Spleen (tissue), 11 donors: ENCODE measurements around the gene ICAM5. TPM values are rescaled to one million over a fixed set of nuclear protein-coding genes. Genes with fewer than 3 reads are reported as not detected.
A peak's percentile ranks its signal among the peaks of the same experiment; 100 is the strongest.

Experiments
- DNase-seq: peaks from one replicate; pipeline ENCODE4 v3.0.0-alpha.2; 2020
- H3K27ac ChIP-seq, 8 donors: fragments of 200-600 bp; sonication (generic) in 7 of 8; 1 replicate in 4 of 8; 2 replicates in 4 of 8; pipeline versions ENCODE4 v1.5.0 to v1.8.0; 2016 to 2021; ENCODE audit warnings: inconsistent platforms in 4 of 8, mild to moderate bottlenecking in 4 of 8, moderate library complexity in 1 of 8
- H3K27me3 ChIP-seq, 7 donors: fragments of 200-600 bp; sonication (generic) in 6 of 7; replicated peaks in 1 of 7; 1 replicate in 4 of 7; 2 replicates in 3 of 7; pipeline versions ENCODE4 v1.5.0 to v1.8.0; 2016 to 2021; ENCODE audit warnings: inconsistent platforms in 3 of 7, mild to moderate bottlenecking in 1 of 7
- H3K36me3 ChIP-seq, 6 donors: fragments of 200-600 bp; sonication (generic) in 5 of 6; 1 replicate in 4 of 6; 2 replicates in 2 of 6; pipeline versions ENCODE4 v1.5.0 to v1.8.0; 2016 to 2021; ENCODE audit warnings: inconsistent platforms in 2 of 6
- H3K4me1 ChIP-seq, 6 donors: fragments of 200-600 bp; sonication (generic) in 5 of 6; 1 replicate in 3 of 6; 2 replicates in 3 of 6; pipeline versions ENCODE4 v1.5.0 to v1.8.0; 2016 to 2021; ENCODE audit warnings: inconsistent platforms in 3 of 6
- H3K4me3 ChIP-seq, 8 donors: fragments of 200-600 bp; sonication (generic) in 7 of 8; 1 replicate in 4 of 8; 2 replicates in 4 of 8; pipeline versions ENCODE4 v1.5.0 to v1.8.0; 2016 to 2021; ENCODE audit warnings: inconsistent platforms in 4 of 8, mild to moderate bottlenecking in 4 of 8, moderate library complexity in 2 of 8
- H3K9me3 ChIP-seq, 8 donors: fragments of 200-600 bp; sonication (generic) in 7 of 8; 1 replicate in 4 of 8; 2 replicates in 4 of 8; pipeline versions ENCODE4 v1.5.0 to v1.8.0; 2016 to 2021; ENCODE audit warnings: inconsistent platforms in 4 of 8
- CTCF ChIP-seq, 11 experiments: fragments of 200-600 bp in 7 of 11; fragments of 450-650 bp in 4 of 11; sonication (generic) in 4 of 11; IDR thresholded peaks in 8 of 11; conservative IDR thresholded peaks in 3 of 11; 1 replicate in 7 of 11; 2 replicates in 4 of 11; pipeline versions ENCODE4 v1.4.0 to v1.8.0; 2016 to 2021; ENCODE audit warnings: antibody characterized with exemption in 11 of 11, inconsistent platforms in 4 of 11, mild to moderate bottlenecking in 1 of 11
- POLR2A ChIP-seq, 3 donors: fragments of 450-650 bp; IDR thresholded peaks; one replicate each; pipeline ENCODE4 v1.5.1; 2017; ENCODE audit warnings: antibody characterized with exemption in 3 of 3, mild to moderate bottlenecking in 1 of 3
- POLR2AphosphoS5 ChIP-seq, 3 donors: sonication (generic); formaldehyde crosslinking; IDR thresholded peaks; one replicate each; pipeline ENCODE4 v1.5.1; 2017; ENCODE audit warnings: antibody characterized with exemption in 3 of 3
- WGBS, 5 donors: extraction: QIAGEN DNeasy Blood & Tissue Kit in 3 of 5; methylation state at CpG; one replicate each; pipeline versions ENCODE4 v1.1.5 to v1.1.7; 2013 to 2018; 5-methylcytosine and 5-hydroxymethylcytosine counted together
- intact Hi-C: fragments of 100-400 bp; cut with DNase I; formaldehyde crosslinking; loops from one replicate; pipeline ENCODE4 v1.15.0; 2023; ENCODE audit warnings: low total_unique reads
- polyA plus RNA-seq, 3 donors: library from polyadenylated mRNA; stranded (reverse); fragments of 200-250 nt; gene quantifications; one replicate each; pipeline ENCODE4 v1.2.1, GENCODE V29; 2013
- total RNA-seq, 7 donors: library from RNA; depleted of rRNA in 3 of 7; stranded (reverse); fragments of >200 nt in 3 of 7; fragmentation: NEBNext Ultra II Directional in 4 of 7; extraction: Animal tissue kit (Norgen Biotek cat#: 25700) in 4 of 7; gene quantifications; one replicate each; pipeline versions ENCODE4 v1.1.0 to v1.2.1, GENCODE V29; 2016 to 2021
- donor health status: healthy with polysubstance abuse.
- donor health status: DM: no; HTN: no; CAD: no; lungs with moderate emphysema.
- donor health status: DM: no; HTN: no; CAD: no.
- donor health status: Bipolar disorder and iron deficiency.
- donor health status: healthy.
- donor health status: DM: no; HTN: no; CAD: no.
- donor health status: DM: yes; HTN: yes; CAD: no.

The ICAM5 gene
- total and polyA plus RNA-seq, 10 donors: 0.07 to 1.4 (median 0.69) TPM

- WGBS, 5 donors: 89 to 96% (median 92%) methylated on average over 10 to 13 of the region's 13 CpGs
- Histone ChIP-seq H3K4me3 (no peak overlapping the region), H3K9me3 (no peaks in the 10 kb centered on the region), H3K36me3 (peaks cover 3 to 64% (median 49%) of the 10 kb centered on the region in 6 donors), H3K4me1 (peaks cover 40 to 97% (median 69%) of the 10 kb centered on the region in 6 donors), H3K27ac (no peak overlapping the region), H3K27me3 (peaks cover 4 to 33% (median 27%) of the 10 kb centered on the region in 7 donors)
- intact Hi-C loops: no loop called here
- no peak for TF ChIP-seq CTCF (IDR thresholded peaks at IDR 0.05 in 8 of 11, conservative IDR thresholded peaks at IDR 0.05 in 3 of 11)
- peak in 1 of 3 donors; percentile 45 for TF ChIP-seq POLR2AphosphoS5 (IDR thresholded peaks at IDR 0.05)
- no peak for DNase-seq
These were observed 4.8 kb upstream of the ICAM5 start for GRCh38 chr19:10284960-10285278.

GRCh38 chr19:10285393-10285792, 4.4 kb upstream of the ICAM5 start:
- H3K4me3 ChIP-seq: no peak overlapping the region
- WGBS, 5 donors: 77 to 85% (median 79%) methylated on average over 4 of the region's 4 CpGs
- H3K27me3 ChIP-seq: peaks cover 4 to 38% (median 32%) of the 10 kb centered on the region in 7 donors
- peak overlapping the region in 1 of 8 donors; percentile 74 for H3K27ac ChIP-seq
- peaks cover 45 to 97% (median 71%) of the 10 kb centered on the region in 6 donors for H3K4me1 ChIP-seq
- no peak for DNase-seq
- peaks cover 3 to 60% (median 49%) of the 10 kb centered on the region in 6 donors for H3K36me3 ChIP-seq
- intact Hi-C loops: no loop called here
- TF ChIP-seq POLR2AphosphoS5 (IDR thresholded peaks at IDR 0.05) (peak in 1 of 3 donors; percentile 34), POLR2A (IDR thresholded peaks at IDR 0.05) (no peak)
- no peaks in the 10 kb centered on the region for H3K9me3 ChIP-seq

- peak; percentile 57 to 84 (median 74) for TF ChIP-seq POLR2AphosphoS5 (IDR thresholded peaks at IDR 0.05)
- no peak for TF ChIP-seq POLR2A (IDR thresholded peaks at IDR 0.05)
- H3K27me3 ChIP-seq: peaks cover 8 to 54% (median 49%) of the 10 kb centered on the region in 7 donors
- intact Hi-C loops: no loop called here
- DNase-seq: peak; percentile 88
- peak within 1 kb of the TSS in 7 of 8 donors; percentile 4 to 56 (median 26) for H3K4me3 ChIP-seq
- H3K36me3 ChIP-seq: peaks cover 3 to 44% (median 41%) of the 10 kb centered on the region in 6 donors
- peak within 1 kb of the TSS in 7 of 8 donors; percentile 13 to 74 (median 65) for H3K27ac ChIP-seq
- peaks cover 62 to 100% (median 82%) of the 10 kb centered on the region in 6 donors for H3K4me1 ChIP-seq
- WGBS, 5 donors: 4 to 7% (median 4%) methylated on average over 26 to 59 of the region's 59 CpGs
- H3K9me3 ChIP-seq: no peaks in the 10 kb centered on the region
These were observed 2.7 kb upstream of the ICAM5 start, which contains the start of gene ICAM4 for GRCh38 chr19:10286803-10287737. Gene ICAM4 (plus strand): TSS chr19:10286955. CDS start chr19:10287013, 58 bp downstream.

- Histone ChIP-seq H3K27me3 (peaks cover 10 to 71% (median 65%) of the 10 kb centered on the region in 7 donors), H3K4me3 (peak overlapping the region in 6 of 8 donors; percentile 39 to 70 (median 44)), H3K27ac (no peak overlapping the region), H3K9me3 (no peaks in the 10 kb centered on the region), H3K4me1 (peaks cover 69 to 100% (median 93%) of the 10 kb centered on the region in 6 donors), H3K36me3 (peaks cover 3 to 27% (median 25%) of the 10 kb centered on the region in 6 donors)
- intact Hi-C loops: no loop called here
- 1 to 6% (median 3%) methylated on average over 16 to 23 of the region's 23 CpGs for WGBS, 5 donors
- no peak for TF ChIP-seq POLR2AphosphoS5 (IDR thresholded peaks at IDR 0.05)
- DNase-seq: no peak
These were observed 1.0 kb upstream of the ICAM5 start for GRCh38 chr19:10288662-10289166.

- 0 to 2% (median 1%) methylated on average over 31 to 50 of the region's 50 CpGs for WGBS, 5 donors
- H3K27me3 ChIP-seq: peaks cover 15 to 77% (median 71%) of the 10 kb centered on the region in 7 donors
- H3K27ac ChIP-seq: no peak overlapping the region
- H3K4me3 ChIP-seq: peak overlapping the region; percentile 13 to 70 (median 43)
- TF ChIP-seq CTCF (IDR thresholded peaks at IDR 0.05 in 8 of 11, conservative IDR thresholded peaks at IDR 0.05 in 3 of 11) (no peak), POLR2A (IDR thresholded peaks at IDR 0.05) (no peak), POLR2AphosphoS5 (IDR thresholded peaks at IDR 0.05) (peak in 1 of 3 donors; percentile 3)
- intact Hi-C loops: no loop called here
- no peaks in the 10 kb centered on the region for H3K9me3 ChIP-seq
- DNase-seq: peak; percentile 87
- H3K4me1 ChIP-seq: peaks cover 69 to 100% (median 93%) of the 10 kb centered on the region in 6 donors
- peaks cover 3 to 21% (median 20%) of the 10 kb centered on the region in 6 donors for H3K36me3 ChIP-seq
These were observed 451 bp upstream of the ICAM5 start for GRCh38 chr19:10289167-10289835.
